ENCODE results near the gene M6PR.

GRCh38 chr12:8989413-8989812 is 40.0 kb upstream of the M6PR start, which contains the start of gene KLRG1:
- TF ChIP-seq CTCF (IDR thresholded peaks at IDR 0.05) (no peak), POLR2A (IDR thresholded peaks at IDR 0.05) (no peak), POLR2AphosphoS5 (IDR thresholded peaks at IDR 0.05) (no peak)

Measured in breast epithelium (tissue), 3 donors.